ENCODE measurements around the gene IGDCC3. TPM values are rescaled to one million over a fixed set of nuclear protein-coding genes. Genes with fewer than 3 reads are reported as not detected.

The IGDCC3 gene
- total RNA-seq, 2 donors from 2014 or later: 0.09 TPM; not detected in 1

DNA sequence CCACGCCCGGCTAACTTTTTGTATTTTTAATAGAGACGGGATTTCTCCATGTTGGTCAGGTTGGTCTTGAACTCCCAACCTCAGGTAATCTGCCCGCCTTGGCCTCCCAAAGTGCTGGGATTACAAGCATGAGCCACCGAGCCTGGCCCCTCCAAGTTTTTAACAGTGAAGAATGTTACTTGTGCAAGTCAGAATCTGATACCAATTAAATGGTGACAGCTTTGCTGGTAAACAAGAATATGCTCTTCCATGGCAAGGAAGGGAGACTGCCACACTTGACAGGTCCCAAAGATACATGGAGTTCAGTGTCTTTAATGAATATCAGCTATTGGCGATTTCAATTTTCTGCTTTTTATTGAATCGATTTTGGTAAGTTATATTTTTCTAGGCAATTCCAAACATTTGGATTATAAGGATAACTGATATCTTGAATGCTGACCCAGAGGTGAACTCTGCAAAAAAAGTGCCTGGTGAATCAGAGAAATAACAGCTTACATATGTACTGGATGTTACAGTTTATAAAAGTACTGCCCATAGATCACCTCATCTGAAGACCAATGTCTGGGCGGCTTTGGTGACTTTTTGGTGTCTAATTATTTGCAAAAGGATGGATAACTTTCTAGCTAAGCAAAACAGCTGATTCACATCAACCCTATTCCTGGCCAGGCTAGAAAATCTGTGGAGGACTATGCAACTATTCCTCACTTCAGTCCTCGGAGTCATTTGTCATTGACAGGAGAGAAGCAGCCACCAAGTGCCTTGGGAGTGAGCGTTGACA, 92.3 kb downstream of the IGDCC3 start:
- intact Hi-C loops (cut with DNase I): no loop called here
- ATAC-seq (no peak), DNase-seq (no peak)

- ATAC-seq: no peak
- no peak for DNase-seq
- intact Hi-C loops (cut with DNase I): loop anchor here in 1 of 2 donors (10.0 kb wide), 1 partner anchor 234 kb away; the partner anchor contains the start of gene SLC51B
Observed at GRCh38 chr15:65278480-65278879, 99.3 kb downstream of the IGDCC3 start.

Other genes with a start within 250 kb of the IGDCC3 start
- 10 to 100 TPM; 15.7 to 19.3 TPM for gene PDCD7, start 244.2 kb downstream of the IGDCC3 start, total RNA-seq
- 10 to 100 TPM; 40.8 to 52.5 TPM for gene CLPX, start 192.7 kb downstream of the IGDCC3 start, total RNA-seq
- 10 to 100 TPM in 1 of 2 donors, 1 to 10 TPM in 1; 8.2 to 31.1 TPM for gene CILP, start 166.5 kb downstream of the IGDCC3 start, total RNA-seq
- 1 to 10 TPM; 3.5 to 4.6 TPM for gene PARP16, start 91.1 kb downstream of the IGDCC3 start, total RNA-seq
- gene RNU5A-1, start 82.0 kb downstream of the IGDCC3 start, total RNA-seq: not detected
- gene RNU5B-1, start 73.3 kb downstream of the IGDCC3 start, total RNA-seq: 10 to 100 TPM; 39.9 to 44.0 TPM
- gene IGDCC4, start 44.9 kb upstream of the IGDCC3 start, total RNA-seq: 1 to 10 TPM; 1.6 to 6.9 TPM
- gene DPP8, start 139.7 kb upstream of the IGDCC3 start, total RNA-seq: 10 to 100 TPM; 24.8 to 34.9 TPM
- gene HACD3, start 152.5 kb upstream of the IGDCC3 start, total RNA-seq: 10 to 100 TPM; 15.9 to 18.0 TPM
- gene INTS14, start 233.1 kb upstream of the IGDCC3 start, total RNA-seq: 10 to 100 TPM; 15.3 to 17.8 TPM
- gene SLC24A1, start 243.9 kb upstream of the IGDCC3 start, total RNA-seq: 1 to 10 TPM; 2.5 to 3.0 TPM